ENCODE results near the gene XYLT1. TPM values are rescaled to one million over a fixed set of nuclear protein-coding genes. Genes with fewer than 3 reads are reported as not detected.

The XYLT1 gene
- total RNA-seq, 5 donors from 2014 or later (not counting 1 experiment from before 2014, with no cell fraction given): 25.8 to 70.6 (median 57.8) TPM

DNA sequence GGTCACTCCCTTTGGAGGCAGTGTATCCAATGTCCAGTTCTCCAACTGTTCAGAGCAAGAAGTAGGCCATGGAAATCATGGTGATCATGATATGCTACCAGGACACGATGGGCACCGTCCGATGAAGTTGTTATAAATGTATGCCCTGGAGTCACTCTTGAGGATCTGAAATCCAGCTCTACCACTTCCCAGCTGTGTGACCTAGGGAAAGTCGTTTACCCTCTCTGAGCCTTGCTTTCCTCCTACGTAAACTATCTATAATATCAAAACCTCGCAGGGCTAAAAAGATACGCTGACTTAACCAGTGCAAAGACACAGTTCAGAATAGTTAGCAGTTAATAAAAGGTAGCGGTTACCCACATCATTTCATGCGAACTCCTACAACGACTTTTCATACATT lies 194.2 kb downstream of the XYLT1 start:
- ChIA-PET POLR2A (interaction anchor here in 1 of 2 donors (0.5 kb wide), 1 partner anchor 226 kb away, joined by 7 read pairs; no protein-coding TSS in a partner anchor), CTCF (no interaction called here)
- Histone ChIP-seq H3K4me1 (ENCODE audit: control insufficient read depth in 1 of 2, extremely low read depth in 1 of 2, insufficient read depth in 2 of 2, low read length in 2 of 2) (peaks cover 0 to 24% of the 10 kb centered on the region in 2 experiments), H3K9me3 (no peaks in the 10 kb centered on the region), H3K27me3 (replicated peaks in 1 of 2; ENCODE audit: control insufficient read depth in 2 of 2, extremely low read depth in 1 of 2, insufficient read depth in 2 of 2, low read length in 1 of 2) (no peaks in the 10 kb centered on the region), H3K4me3 (ENCODE audit: control insufficient read depth in 1 of 2, extremely low read depth in 1 of 2, low read length in 1 of 2) (no peak overlapping the region), H3K27ac (ENCODE audit: low read length) (no peak overlapping the region), H3K36me3 (ENCODE audit: control insufficient read depth in 2 of 2, extremely low read depth in 1 of 2, insufficient read depth in 1 of 2, low read length in 1 of 2) (peaks cover 0 to 3% of the 10 kb centered on the region in 2 donors)
- peaks cover 45 to 75% (median 61%) of the 10 kb centered on the region in 3 donors for H3K4me1 Mint-ChIP-seq
- ATAC-seq (replicated peaks in 1 of 4) (no peak), DNase-seq (no peak)
- peaks cover 10% of the 10 kb centered on the region for H3K36me3 Mint-ChIP-seq
- no peaks in the 10 kb centered on the region for H3K27me3 Mint-ChIP-seq
- H3K4me3 Mint-ChIP-seq: no peak overlapping the region
- no peaks in the 10 kb centered on the region for H3K9me3 Mint-ChIP-seq
- WGBS (ENCODE audit: insufficient coverage): 100% methylated on average over 4 of the region's 10 CpGs
- peak overlapping the region in 1 of 2 donors; percentile 22 for H3K27ac Mint-ChIP-seq

DNA sequence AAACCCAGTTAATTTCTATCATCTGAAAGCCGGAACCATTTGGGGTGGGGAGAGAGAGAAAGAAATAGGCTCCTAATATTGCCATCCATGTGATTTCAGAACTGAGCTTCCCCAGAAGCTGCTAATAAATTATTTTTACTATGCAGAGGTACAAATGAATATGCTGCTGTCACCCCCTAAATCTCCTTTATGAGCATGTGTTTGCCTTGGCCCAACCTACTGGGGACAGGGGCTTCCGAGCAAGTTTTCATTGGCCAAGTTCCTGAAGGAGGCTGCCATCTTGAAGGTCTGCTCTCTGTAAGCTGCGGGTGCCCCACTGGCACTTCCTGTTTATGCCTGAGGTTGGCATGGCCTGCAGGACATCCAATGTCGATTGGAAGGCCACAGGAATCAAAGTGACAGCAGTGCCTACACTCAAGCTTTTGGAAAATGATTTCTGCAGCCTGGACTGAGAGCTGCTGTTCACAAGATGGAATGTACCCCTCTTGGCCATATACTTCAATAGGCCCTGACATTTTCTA lies 194.7 kb downstream of the XYLT1 start:
- peaks cover 45 to 76% (median 66%) of the 10 kb centered on the region in 3 donors for H3K4me1 Mint-ChIP-seq
- CTCF ChIA-PET: no interaction called here

DNA sequence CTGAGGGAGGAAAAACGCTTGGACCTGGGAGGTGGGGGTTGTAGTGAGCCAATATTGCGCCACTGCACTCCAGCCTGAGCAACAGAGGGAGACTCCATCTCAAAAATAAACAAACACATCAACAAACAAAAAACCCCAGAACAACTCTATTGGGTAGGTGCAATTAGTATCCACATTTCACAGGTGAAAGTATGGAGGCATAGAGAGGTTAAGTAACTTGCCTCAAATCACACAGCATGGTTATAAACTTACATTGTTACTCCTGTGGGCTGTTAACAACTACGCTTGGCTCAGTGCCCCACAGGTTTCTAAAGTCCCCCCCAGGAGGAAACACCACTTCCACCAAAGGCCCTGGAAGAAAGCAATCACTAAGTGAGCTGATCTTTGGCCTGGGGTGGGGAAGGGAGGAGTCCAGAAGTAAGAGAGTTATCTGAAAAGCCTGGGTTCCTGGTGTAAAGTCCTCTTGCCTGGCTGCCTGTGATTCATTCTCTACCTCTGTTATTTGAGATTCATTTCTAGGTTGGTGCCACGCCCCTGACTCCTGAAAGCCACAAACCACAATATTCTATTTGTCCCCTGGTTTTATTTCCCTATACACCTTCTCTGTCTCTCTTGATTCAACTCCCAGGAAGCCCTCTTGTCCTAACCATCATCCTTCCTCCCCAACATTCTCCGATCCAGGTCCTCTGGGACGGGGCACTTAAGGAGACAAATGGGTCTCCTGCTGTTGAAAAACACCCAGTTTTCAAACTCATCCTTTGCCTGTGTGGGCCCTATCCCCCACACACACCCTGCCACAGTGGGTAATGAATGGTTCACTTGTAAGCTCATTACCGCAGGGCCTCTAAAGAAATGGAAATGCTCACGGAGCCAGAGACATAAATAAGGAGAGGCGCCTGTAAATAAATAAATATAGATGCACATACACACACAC lies 195.4 kb downstream of the XYLT1 start:
- Histone ChIP-seq H3K4me1 (ENCODE audit: control insufficient read depth in 1 of 2, extremely low read depth in 1 of 2, insufficient read depth in 2 of 2, low read length in 2 of 2) (peaks cover 0 to 24% of the 10 kb centered on the region in 2 experiments), H3K36me3 (ENCODE audit: control insufficient read depth in 2 of 2, extremely low read depth in 1 of 2, insufficient read depth in 1 of 2, low read length in 1 of 2) (peaks cover 0 to 3% of the 10 kb centered on the region in 2 donors), H3K9me3 (no peaks in the 10 kb centered on the region), H3K27me3 (replicated peaks in 1 of 2; ENCODE audit: control insufficient read depth in 2 of 2, extremely low read depth in 1 of 2, insufficient read depth in 2 of 2, low read length in 1 of 2) (no peaks in the 10 kb centered on the region), H3K4me3 (ENCODE audit: control insufficient read depth in 1 of 2, extremely low read depth in 1 of 2, low read length in 1 of 2) (no peak overlapping the region), H3K27ac (ENCODE audit: low read length) (no peak overlapping the region)
- H3K4me1 Mint-ChIP-seq: peaks cover 42 to 77% (median 73%) of the 10 kb centered on the region in 3 donors
- peaks cover 11% of the 10 kb centered on the region for H3K36me3 Mint-ChIP-seq
- DNase-seq (no peak), ATAC-seq (replicated peaks in 1 of 4) (peak in 2 of 4 experiments; percentile 35 to 43)
- CTCF ChIA-PET: no interaction called here
- POLR2A ChIA-PET: no interaction called here
- peak overlapping the region in 1 of 3 donors; percentile 22 for H3K4me3 Mint-ChIP-seq
- no peaks in the 10 kb centered on the region for H3K27me3 Mint-ChIP-seq
- 40% methylated on average over 1 of the region's 9 CpGs for WGBS (ENCODE audit: insufficient coverage)
- H3K27ac Mint-ChIP-seq: peak overlapping the region; percentile 50 to 61
- H3K9me3 Mint-ChIP-seq: no peaks in the 10 kb centered on the region

More for the DNA sequence above, 194.7 kb downstream of the XYLT1 start:
- Histone ChIP-seq H3K4me1 (ENCODE audit: control insufficient read depth in 1 of 2, extremely low read depth in 1 of 2, insufficient read depth in 2 of 2, low read length in 2 of 2) (peaks cover 0 to 24% of the 10 kb centered on the region in 2 experiments), H3K4me3 (ENCODE audit: control insufficient read depth in 1 of 2, extremely low read depth in 1 of 2, low read length in 1 of 2) (no peak overlapping the region), H3K27ac (ENCODE audit: low read length) (no peak overlapping the region), H3K36me3 (ENCODE audit: control insufficient read depth in 2 of 2, extremely low read depth in 1 of 2, insufficient read depth in 1 of 2, low read length in 1 of 2) (peaks cover 0 to 3% of the 10 kb centered on the region in 2 donors), H3K27me3 (replicated peaks in 1 of 2; ENCODE audit: control insufficient read depth in 2 of 2, extremely low read depth in 1 of 2, insufficient read depth in 2 of 2, low read length in 1 of 2) (no peaks in the 10 kb centered on the region), H3K9me3 (no peaks in the 10 kb centered on the region)
- Mint-ChIP-seq H3K27me3 (no peaks in the 10 kb centered on the region), H3K27ac (peak overlapping the region; percentile 22 to 61), H3K36me3 (peaks cover 11% of the 10 kb centered on the region), H3K4me3 (peak overlapping the region in 1 of 3 donors; percentile 22), H3K9me3 (no peaks in the 10 kb centered on the region)
- DNase-seq (no peak), ATAC-seq (replicated peaks in 1 of 4) (no peak)
- POLR2A ChIA-PET: no interaction called here
- 57% methylated on average over 2 of the region's 4 CpGs for WGBS (ENCODE audit: insufficient coverage)

DNA sequence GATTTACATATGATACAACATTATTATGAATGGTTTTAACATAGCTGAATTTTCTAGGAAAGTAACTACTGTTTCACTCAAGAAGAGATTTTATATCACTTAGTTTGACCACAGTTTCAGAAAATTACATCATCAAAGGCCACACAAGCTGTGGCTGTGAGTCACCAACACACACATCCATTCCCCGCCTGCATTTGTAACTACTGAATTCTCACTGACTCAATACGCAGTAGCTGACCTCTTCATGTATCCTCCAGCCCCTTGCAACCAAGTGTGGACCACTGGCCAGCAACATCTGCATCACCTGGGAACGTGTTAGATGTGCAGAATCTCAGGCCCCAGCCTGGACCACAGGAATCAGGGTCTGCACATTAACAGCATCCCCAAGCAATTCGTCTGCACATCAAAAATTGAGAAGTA lies 197.6 kb downstream of the XYLT1 start:
- DNase-seq: peak in 1 of 35 experiments; percentile 4
- peaks cover 11% of the 10 kb centered on the region for H3K36me3 Mint-ChIP-seq
- CTCF ChIA-PET: interaction anchor here (0.6 kb wide), 2 partner anchors 15 to 171 kb away, joined by 3 read pairs; no protein-coding TSS in a partner anchor
- H3K27ac Mint-ChIP-seq: peak overlapping the region in 1 of 2 donors; percentile 36
- H3K4me3 Mint-ChIP-seq: no peak overlapping the region
- Histone ChIP-seq H3K4me1 (ENCODE audit: control insufficient read depth in 1 of 2, extremely low read depth in 1 of 2, insufficient read depth in 2 of 2, low read length in 2 of 2) (peaks cover 0 to 24% of the 10 kb centered on the region in 2 experiments), H3K4me3 (ENCODE audit: control insufficient read depth in 1 of 2, extremely low read depth in 1 of 2, low read length in 1 of 2) (no peak overlapping the region), H3K27me3 (replicated peaks in 1 of 2; ENCODE audit: control insufficient read depth in 2 of 2, extremely low read depth in 1 of 2, insufficient read depth in 2 of 2, low read length in 1 of 2) (no peaks in the 10 kb centered on the region), H3K36me3 (ENCODE audit: control insufficient read depth in 2 of 2, extremely low read depth in 1 of 2, insufficient read depth in 1 of 2, low read length in 1 of 2) (peaks cover 0 to 3% of the 10 kb centered on the region in 2 donors), H3K9me3 (no peaks in the 10 kb centered on the region), H3K27ac (ENCODE audit: low read length) (no peak overlapping the region)
- H3K27me3 Mint-ChIP-seq: no peaks in the 10 kb centered on the region
- ATAC-seq (replicated peaks in 1 of 4): peak in 3 of 4 experiments; percentile 37 to 78 (median 56)
- H3K9me3 Mint-ChIP-seq: no peaks in the 10 kb centered on the region
- H3K4me1 Mint-ChIP-seq: peaks cover 35 to 63% (median 60%) of the 10 kb centered on the region in 3 donors
- POLR2A ChIA-PET: no interaction called here
- WGBS (ENCODE audit: insufficient coverage): 49% methylated on average over 4 of the region's 4 CpGs

DNA sequence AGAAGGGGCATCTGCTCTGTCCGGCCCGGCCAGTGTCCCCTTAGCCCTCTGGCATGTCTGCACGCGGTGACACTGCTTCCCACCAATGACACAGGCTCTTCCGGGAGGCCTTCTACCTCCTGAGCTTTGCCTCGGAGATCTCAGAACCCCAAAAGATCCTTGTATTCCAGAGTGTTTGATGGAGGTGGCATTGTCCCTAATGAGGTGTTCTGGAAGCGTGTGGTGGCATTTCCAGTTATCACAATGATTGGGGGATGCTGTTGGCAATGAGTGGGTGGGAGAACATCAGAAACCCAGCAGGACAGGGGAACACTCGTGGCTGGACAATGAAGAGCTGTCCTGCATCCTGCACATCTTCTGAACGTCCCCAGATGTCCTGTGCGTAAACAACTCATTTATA lies 198.0 kb downstream of the XYLT1 start:
- 98% methylated on average over 7 of the region's 10 CpGs for WGBS (ENCODE audit: insufficient coverage)
- Mint-ChIP-seq H3K36me3 (peaks cover 11% of the 10 kb centered on the region), H3K9me3 (no peaks in the 10 kb centered on the region), H3K4me3 (no peak overlapping the region), H3K27ac (no peak overlapping the region), H3K4me1 (peaks cover 35 to 61% (median 59%) of the 10 kb centered on the region in 3 donors), H3K27me3 (no peaks in the 10 kb centered on the region)
- peaks cover 0 to 24% of the 10 kb centered on the region in 2 experiments for H3K4me1 ChIP-seq (ENCODE audit: control insufficient read depth in 1 of 2, extremely low read depth in 1 of 2, insufficient read depth in 2 of 2, low read length in 2 of 2)
- no peak overlapping the region for H3K4me3 ChIP-seq (ENCODE audit: control insufficient read depth in 1 of 2, extremely low read depth in 1 of 2, low read length in 1 of 2)
- H3K27ac ChIP-seq (ENCODE audit: low read length): no peak overlapping the region
- no peaks in the 10 kb centered on the region for H3K9me3 ChIP-seq
- H3K27me3 ChIP-seq (replicated peaks in 1 of 2; ENCODE audit: control insufficient read depth in 2 of 2, extremely low read depth in 1 of 2, insufficient read depth in 2 of 2, low read length in 1 of 2): no peaks in the 10 kb centered on the region
- CTCF ChIA-PET: interaction anchor here in 1 of 2 donors (0.6 kb wide), 1 partner anchor 15 kb away, joined by 3 read pairs; no protein-coding TSS in a partner anchor
- H3K36me3 ChIP-seq (ENCODE audit: control insufficient read depth in 2 of 2, extremely low read depth in 1 of 2, insufficient read depth in 1 of 2, low read length in 1 of 2): peaks cover 0 to 3% of the 10 kb centered on the region in 2 donors
- POLR2A ChIA-PET: no interaction called here
- DNase-seq (no peak), ATAC-seq (replicated peaks in 1 of 4) (no peak)

DNA sequence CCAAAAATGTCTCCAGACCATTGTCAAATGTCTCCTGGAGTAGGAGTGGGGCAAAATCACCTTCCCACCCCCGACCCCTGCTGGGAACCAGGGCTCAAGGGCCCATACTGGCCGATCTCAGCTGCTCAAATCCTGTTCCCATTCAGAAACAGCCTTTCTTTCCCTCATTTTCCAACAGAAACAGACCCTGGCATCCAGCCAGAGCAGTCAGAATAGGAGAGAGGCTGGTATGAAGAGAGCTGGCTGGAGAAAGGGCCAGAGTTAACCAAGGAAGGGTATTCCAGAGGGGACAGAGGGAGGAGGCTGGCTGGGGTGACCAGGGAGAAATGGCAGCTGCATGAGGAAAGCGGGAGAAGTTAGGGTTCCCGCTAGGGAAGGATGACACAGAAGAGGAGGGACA lies 199.1 kb downstream of the XYLT1 start:
- H3K9me3 Mint-ChIP-seq: no peaks in the 10 kb centered on the region
- no peak overlapping the region for H3K27ac Mint-ChIP-seq
- H3K4me3 Mint-ChIP-seq: no peak overlapping the region
- peaks cover 0 to 3% of the 10 kb centered on the region in 2 donors for H3K36me3 ChIP-seq (ENCODE audit: control insufficient read depth in 2 of 2, extremely low read depth in 1 of 2, insufficient read depth in 1 of 2, low read length in 1 of 2)
- no peaks in the 10 kb centered on the region for H3K27me3 ChIP-seq (replicated peaks in 1 of 2; ENCODE audit: control insufficient read depth in 2 of 2, extremely low read depth in 1 of 2, insufficient read depth in 2 of 2, low read length in 1 of 2)
- H3K4me3 ChIP-seq (ENCODE audit: control insufficient read depth in 1 of 2, extremely low read depth in 1 of 2, low read length in 1 of 2): no peak overlapping the region
- no peak for ATAC-seq (replicated peaks in 1 of 4)
- H3K36me3 Mint-ChIP-seq: peaks cover 11% of the 10 kb centered on the region
- H3K4me1 ChIP-seq (ENCODE audit: control insufficient read depth in 1 of 2, extremely low read depth in 1 of 2, insufficient read depth in 2 of 2, low read length in 2 of 2): peaks cover 0 to 24% of the 10 kb centered on the region in 2 experiments
- no peak overlapping the region for H3K27ac ChIP-seq (ENCODE audit: low read length)
- peaks cover 35 to 57% (median 54%) of the 10 kb centered on the region in 3 donors for H3K4me1 Mint-ChIP-seq
- DNase-seq: no peak
- CTCF ChIA-PET: no interaction called here
- 93% methylated on average over 2 of the region's 4 CpGs for WGBS (ENCODE audit: insufficient coverage)
- H3K27me3 Mint-ChIP-seq: no peaks in the 10 kb centered on the region
- H3K9me3 ChIP-seq: no peaks in the 10 kb centered on the region
- POLR2A ChIA-PET: no interaction called here

Measured in T-cell (primary cell).